T-helper 17 cell (primary cell): ENCODE results near the gene RNF2. TPM values are rescaled to one million over a fixed set of nuclear protein-coding genes. Genes with fewer than 3 reads are reported as not detected.

Experiments
- ATAC-seq: fragments of 150-1000 bp; cut with Tn5 transposase; 2 replicates; pipeline ENCODE4 v1.10.0; 2021; ENCODE audit warnings: mild to moderate bottlenecking, moderate library complexity
- DNase-seq, 3 donors: peaks; one replicate each; pipeline versions ENCODE4 v3.0.0 to v3.0.0-alpha.2; 2020 to 2021
- H3K9me3 ChIP-seq: one replicate; pipeline ENCODE4 v1.7.0; 2013; ENCODE audit warnings: low read length, mild to moderate bottlenecking; ENCODE audit not compliant: control insufficient read depth, poor library complexity, severe bottlenecking
- H3K27ac Mint-ChIP-seq: one replicate; pipeline ENCODE4 v1.8.0; 2022; ENCODE audit warnings: mild to moderate bottlenecking, moderate library complexity, mixed read lengths
- H3K27me3 Mint-ChIP-seq: one replicate; pipeline ENCODE4 v1.8.0; 2022; ENCODE audit warnings: mixed read lengths
- H3K36me3 Mint-ChIP-seq: one replicate; pipeline ENCODE4 v1.8.0; 2022; ENCODE audit warnings: low read depth, mixed read lengths
- H3K4me1 Mint-ChIP-seq: one replicate; pipeline ENCODE4 v1.8.0; 2022; ENCODE audit warnings: mild to moderate bottlenecking, mixed read lengths
- H3K4me3 Mint-ChIP-seq: one replicate; pipeline ENCODE4 v1.8.0; 2022; ENCODE audit warnings: mild to moderate bottlenecking, moderate library complexity, mixed read lengths
- total RNA-seq, 4 donors: library from RNA in 2 of 4; stranded (reverse) in 2 of 4; gene quantifications; one replicate each; pipeline ENCODE4 v1.2.3 and lab custom pipeline; 2022 to 2026

RNF2 gene
- total RNA-seq, 2 donors from 2014 or later: 16.6 to 18.4 TPM

- no peak overlapping the region for H3K4me3 Mint-ChIP-seq
- no peak for DNase-seq
- ATAC-seq: no peak
- H3K9me3 ChIP-seq: no peaks in the 10 kb centered on the region
- peaks cover 22% of the 10 kb centered on the region for H3K4me1 Mint-ChIP-seq
- H3K27ac Mint-ChIP-seq: peak overlapping the region; percentile 63
- H3K27me3 Mint-ChIP-seq: no peaks in the 10 kb centered on the region
- peaks cover 8% of the 10 kb centered on the region for H3K36me3 Mint-ChIP-seq
Observed at GRCh38 chr1:185083818-185084217, 38.5 kb downstream of the RNF2 start.

DNA sequence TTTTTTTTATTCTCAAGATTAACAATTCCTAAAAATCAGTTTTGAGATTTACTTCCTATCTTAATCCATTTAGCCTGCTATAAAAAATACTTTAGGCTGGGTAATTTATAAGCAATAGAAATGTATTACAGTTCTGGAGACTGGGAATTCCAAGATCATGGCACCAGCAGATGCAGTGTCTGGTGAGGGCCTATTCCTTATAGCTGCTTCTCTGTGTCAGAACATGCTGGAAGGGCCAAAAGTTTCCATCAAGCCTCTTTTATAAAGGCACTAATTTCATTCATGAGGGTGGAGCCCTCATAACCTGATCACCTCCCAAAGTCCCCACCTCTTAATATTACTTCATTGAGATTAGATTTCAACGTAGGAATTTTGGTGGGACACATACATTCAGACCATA lies 41.7 kb downstream of the RNF2 start:
- H3K4me3 Mint-ChIP-seq: no peak overlapping the region
- no peaks in the 10 kb centered on the region for H3K27me3 Mint-ChIP-seq
- ATAC-seq (no peak), DNase-seq (no peak)
- H3K4me1 Mint-ChIP-seq: peaks cover 19% of the 10 kb centered on the region
- H3K27ac Mint-ChIP-seq: no peak overlapping the region
- H3K9me3 ChIP-seq: no peaks in the 10 kb centered on the region
- H3K36me3 Mint-ChIP-seq: peaks cover 13% of the 10 kb centered on the region

GRCh38 chr1:185087746-185088145 lies 42.4 kb downstream of the RNF2 start:
- Mint-ChIP-seq H3K4me1 (peaks cover 19% of the 10 kb centered on the region), H3K4me3 (no peak overlapping the region), H3K36me3 (peaks cover 14% of the 10 kb centered on the region), H3K27me3 (no peaks in the 10 kb centered on the region), H3K27ac (no peak overlapping the region)
- no peaks in the 10 kb centered on the region for H3K9me3 ChIP-seq
- ATAC-seq (no peak), DNase-seq (no peak)

- H3K27ac Mint-ChIP-seq: no peak overlapping the region
- ATAC-seq (no peak), DNase-seq (no peak)
- H3K36me3 Mint-ChIP-seq: peaks cover 22% of the 10 kb centered on the region
- H3K4me3 Mint-ChIP-seq: no peak overlapping the region
- peaks cover 9% of the 10 kb centered on the region for H3K4me1 Mint-ChIP-seq
- no peaks in the 10 kb centered on the region for H3K27me3 Mint-ChIP-seq
- H3K9me3 ChIP-seq: no peaks in the 10 kb centered on the region
Observed at GRCh38 chr1:185091480-185091879, 46.1 kb downstream of the RNF2 start.

DNA sequence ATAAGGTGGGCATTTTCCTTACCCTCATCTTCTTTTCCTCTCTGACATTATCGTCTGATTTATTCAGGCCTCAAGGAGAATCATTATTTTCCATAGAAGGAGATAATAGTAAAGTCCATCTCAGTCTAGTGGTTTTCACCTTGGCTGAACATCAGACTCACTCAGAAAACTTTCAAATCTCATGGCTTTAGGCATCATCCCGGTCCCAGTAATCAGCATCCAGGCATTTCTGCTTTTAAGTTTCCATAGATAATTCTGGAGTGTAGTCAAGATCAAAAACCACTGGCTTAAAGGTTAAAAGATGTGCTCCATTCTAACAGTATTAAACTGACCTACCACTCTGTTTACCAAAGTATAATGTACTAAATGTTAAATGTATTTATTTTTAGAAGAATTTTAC lies 49.4 kb downstream of the RNF2 start:
- Mint-ChIP-seq H3K27ac (no peak overlapping the region), H3K4me1 (peaks cover 10% of the 10 kb centered on the region), H3K4me3 (no peak overlapping the region), H3K36me3 (peaks cover 18% of the 10 kb centered on the region), H3K27me3 (no peaks in the 10 kb centered on the region)
- no peak for DNase-seq
- no peaks in the 10 kb centered on the region for H3K9me3 ChIP-seq
- no peak for ATAC-seq

DNA sequence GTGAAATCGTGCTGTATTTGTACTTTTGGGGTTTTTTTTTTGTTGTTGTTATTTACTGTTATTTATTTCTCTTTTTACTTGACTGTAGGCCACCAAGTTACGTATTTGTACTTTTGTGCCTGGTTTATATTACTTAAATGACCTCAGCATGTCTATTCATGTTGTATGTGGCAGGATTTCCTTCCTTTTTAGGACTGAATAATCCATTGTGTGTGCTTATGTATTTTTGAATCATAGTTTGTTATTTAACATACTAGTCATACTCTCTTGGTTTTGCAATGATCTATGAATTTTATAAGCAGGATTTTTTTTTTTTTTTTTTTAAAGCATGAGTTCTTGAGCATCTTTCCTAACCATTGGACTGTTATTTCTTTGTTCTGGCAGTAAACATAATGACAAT lies 51.2 kb downstream of the RNF2 start:
- H3K27ac Mint-ChIP-seq: peak overlapping the region; percentile 63

DNA sequence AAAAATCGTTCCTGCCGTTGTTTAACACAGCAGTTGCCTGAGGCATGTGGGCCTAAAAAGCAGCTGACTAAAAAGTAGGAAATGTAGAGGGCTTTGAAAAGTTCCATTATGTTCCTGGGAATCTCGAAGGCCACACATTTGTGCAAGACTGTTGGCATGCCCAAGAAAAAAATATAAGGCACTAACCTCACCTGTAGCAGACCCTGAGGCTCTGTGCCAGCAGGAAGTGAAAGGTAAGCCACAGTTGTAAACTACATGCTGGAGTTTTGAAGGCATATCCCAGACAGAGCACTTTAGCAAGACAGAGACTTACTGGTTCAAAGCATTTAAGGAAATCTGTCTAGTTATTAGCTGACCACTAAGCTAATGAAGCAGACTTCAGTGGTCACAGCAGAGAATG lies 58.7 kb downstream of the RNF2 start:
- H3K36me3 Mint-ChIP-seq: peaks cover 4% of the 10 kb centered on the region
- no peak overlapping the region for H3K4me3 Mint-ChIP-seq
- H3K27me3 Mint-ChIP-seq: no peaks in the 10 kb centered on the region

More for the DNA sequence above, 51.2 kb downstream of the RNF2 start:
- Mint-ChIP-seq H3K36me3 (peaks cover 18% of the 10 kb centered on the region), H3K27me3 (no peaks in the 10 kb centered on the region), H3K4me1 (peaks cover 10% of the 10 kb centered on the region), H3K4me3 (no peak overlapping the region)
- no peaks in the 10 kb centered on the region for H3K9me3 ChIP-seq
- DNase-seq (no peak), ATAC-seq (no peak)

GRCh38 chr1:185105121-185105520 lies 59.8 kb downstream of the RNF2 start:
- H3K9me3 ChIP-seq: no peaks in the 10 kb centered on the region
- peaks cover 4% of the 10 kb centered on the region for H3K36me3 Mint-ChIP-seq
- H3K27ac Mint-ChIP-seq: no peak overlapping the region
- H3K4me1 Mint-ChIP-seq: no peaks in the 10 kb centered on the region
- H3K4me3 Mint-ChIP-seq: no peak overlapping the region
- no peaks in the 10 kb centered on the region for H3K27me3 Mint-ChIP-seq
- DNase-seq: no peak
- no peak for ATAC-seq

More for the DNA sequence above, 58.7 kb downstream of the RNF2 start:
- DNase-seq: no peak
- no peaks in the 10 kb centered on the region for H3K4me1 Mint-ChIP-seq
- H3K9me3 ChIP-seq: no peaks in the 10 kb centered on the region
- no peak overlapping the region for H3K27ac Mint-ChIP-seq
- ATAC-seq: no peak

DNA sequence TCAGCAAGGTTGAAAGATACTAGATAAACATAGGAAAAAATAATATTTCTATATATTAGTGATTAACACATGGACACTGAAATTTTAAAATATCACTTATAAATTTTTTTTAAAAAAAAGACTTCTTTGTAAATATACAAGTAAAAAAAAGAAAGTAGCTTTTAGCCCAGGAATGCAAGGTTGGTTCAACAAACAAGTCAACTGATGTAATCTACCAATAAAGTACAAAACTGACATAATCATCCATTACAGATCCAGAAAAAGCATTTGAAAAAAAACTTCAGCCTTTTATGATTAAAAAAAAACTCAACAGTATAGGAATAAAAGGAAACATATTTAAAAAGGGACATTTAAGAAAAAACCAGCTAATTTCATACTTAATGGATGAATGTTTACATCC lies 63.0 kb downstream of the RNF2 start:
- Mint-ChIP-seq H3K4me1 (no peaks in the 10 kb centered on the region), H3K27ac (no peak overlapping the region), H3K4me3 (no peak overlapping the region), H3K27me3 (no peaks in the 10 kb centered on the region), H3K36me3 (peaks cover 3% of the 10 kb centered on the region)
- DNase-seq (no peak), ATAC-seq (no peak)
- H3K9me3 ChIP-seq: no peaks in the 10 kb centered on the region

- no peaks in the 10 kb centered on the region for H3K27me3 Mint-ChIP-seq
- H3K9me3 ChIP-seq: no peaks in the 10 kb centered on the region
- no peak for ATAC-seq
- no peak overlapping the region for H3K27ac Mint-ChIP-seq
- peaks cover 2% of the 10 kb centered on the region for H3K36me3 Mint-ChIP-seq
- no peak for DNase-seq
- no peak overlapping the region for H3K4me3 Mint-ChIP-seq
- no peaks in the 10 kb centered on the region for H3K4me1 Mint-ChIP-seq
Observed at GRCh38 chr1:185110145-185110544, 64.8 kb downstream of the RNF2 start.

- ATAC-seq (no peak), DNase-seq (no peak)
- Mint-ChIP-seq H3K27ac (no peak overlapping the region), H3K27me3 (no peaks in the 10 kb centered on the region), H3K36me3 (peaks cover 2% of the 10 kb centered on the region), H3K4me3 (no peak overlapping the region), H3K4me1 (no peaks in the 10 kb centered on the region)
- H3K9me3 ChIP-seq: no peaks in the 10 kb centered on the region
Observed at GRCh38 chr1:185111873-185112272, 66.5 kb downstream of the RNF2 start.

DNA sequence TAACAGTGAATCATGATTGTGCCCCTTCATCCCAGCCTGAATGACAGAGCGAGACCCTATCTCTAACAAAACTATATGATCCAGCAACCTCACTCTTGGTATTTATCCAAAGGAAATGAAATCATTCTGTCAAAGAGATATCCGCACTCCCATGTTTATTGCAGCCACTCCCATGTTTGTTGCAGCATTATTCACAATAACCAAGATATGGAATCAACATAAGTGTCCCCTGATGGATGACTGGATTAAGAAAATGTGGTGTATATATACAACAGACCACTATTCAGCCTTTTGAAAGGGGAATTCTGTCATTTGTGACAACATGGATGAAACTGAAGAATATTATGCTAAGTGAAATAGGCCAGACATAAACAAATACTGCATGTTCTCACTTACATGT lies 67.0 kb downstream of the RNF2 start:
- ATAC-seq (no peak), DNase-seq (no peak)
- peaks cover 2% of the 10 kb centered on the region for H3K36me3 Mint-ChIP-seq
- no peaks in the 10 kb centered on the region for H3K4me1 Mint-ChIP-seq
- H3K4me3 Mint-ChIP-seq: no peak overlapping the region
- H3K9me3 ChIP-seq: no peaks in the 10 kb centered on the region
- no peaks in the 10 kb centered on the region for H3K27me3 Mint-ChIP-seq
- H3K27ac Mint-ChIP-seq: no peak overlapping the region

DNA sequence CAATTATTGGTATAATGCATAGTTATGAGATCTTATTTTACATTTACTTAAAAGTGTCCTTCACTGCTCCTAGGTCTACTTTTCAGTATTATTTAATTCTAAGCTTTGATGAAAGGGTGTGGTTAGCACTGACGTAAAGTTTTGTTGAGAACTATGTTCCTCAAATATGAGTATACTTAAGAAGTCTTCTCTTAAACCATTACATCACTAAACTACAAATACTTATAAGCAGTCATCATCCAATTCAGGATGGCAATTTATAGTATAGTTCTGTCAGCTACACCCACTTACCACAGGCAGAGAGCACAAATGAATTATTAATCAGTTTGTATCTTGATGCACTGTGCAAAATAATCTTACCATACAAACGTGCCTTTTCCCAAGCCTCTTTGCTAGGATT lies 84.3 kb downstream of the RNF2 start:
- H3K4me3 Mint-ChIP-seq: no peak overlapping the region
- no peak overlapping the region for H3K27ac Mint-ChIP-seq
- H3K27me3 Mint-ChIP-seq: no peaks in the 10 kb centered on the region
- H3K9me3 ChIP-seq: no peaks in the 10 kb centered on the region
- no peaks in the 10 kb centered on the region for H3K4me1 Mint-ChIP-seq
- DNase-seq: no peak
- H3K36me3 Mint-ChIP-seq: peaks cover 5% of the 10 kb centered on the region
- ATAC-seq: no peak

- no peaks in the 10 kb centered on the region for H3K9me3 ChIP-seq
- no peaks in the 10 kb centered on the region for H3K27me3 Mint-ChIP-seq
- ATAC-seq (no peak), DNase-seq (no peak)
- peaks cover 10% of the 10 kb centered on the region for H3K36me3 Mint-ChIP-seq
- H3K4me1 Mint-ChIP-seq: no peaks in the 10 kb centered on the region
- no peak overlapping the region for H3K27ac Mint-ChIP-seq
- no peak overlapping the region for H3K4me3 Mint-ChIP-seq
Observed at GRCh38 chr1:185132534-185132933, 87.2 kb downstream of the RNF2 start.
